Non-pigmented ciliary epithelial cell (primary cell): ENCODE data around the gene PTOV1.

Experiments used
- DNase-seq: peaks from one replicate; pipeline ENCODE4 v3.0.0-alpha.2; 2010; ENCODE audit warnings: low read depth

Gene PTOV1

DNA sequence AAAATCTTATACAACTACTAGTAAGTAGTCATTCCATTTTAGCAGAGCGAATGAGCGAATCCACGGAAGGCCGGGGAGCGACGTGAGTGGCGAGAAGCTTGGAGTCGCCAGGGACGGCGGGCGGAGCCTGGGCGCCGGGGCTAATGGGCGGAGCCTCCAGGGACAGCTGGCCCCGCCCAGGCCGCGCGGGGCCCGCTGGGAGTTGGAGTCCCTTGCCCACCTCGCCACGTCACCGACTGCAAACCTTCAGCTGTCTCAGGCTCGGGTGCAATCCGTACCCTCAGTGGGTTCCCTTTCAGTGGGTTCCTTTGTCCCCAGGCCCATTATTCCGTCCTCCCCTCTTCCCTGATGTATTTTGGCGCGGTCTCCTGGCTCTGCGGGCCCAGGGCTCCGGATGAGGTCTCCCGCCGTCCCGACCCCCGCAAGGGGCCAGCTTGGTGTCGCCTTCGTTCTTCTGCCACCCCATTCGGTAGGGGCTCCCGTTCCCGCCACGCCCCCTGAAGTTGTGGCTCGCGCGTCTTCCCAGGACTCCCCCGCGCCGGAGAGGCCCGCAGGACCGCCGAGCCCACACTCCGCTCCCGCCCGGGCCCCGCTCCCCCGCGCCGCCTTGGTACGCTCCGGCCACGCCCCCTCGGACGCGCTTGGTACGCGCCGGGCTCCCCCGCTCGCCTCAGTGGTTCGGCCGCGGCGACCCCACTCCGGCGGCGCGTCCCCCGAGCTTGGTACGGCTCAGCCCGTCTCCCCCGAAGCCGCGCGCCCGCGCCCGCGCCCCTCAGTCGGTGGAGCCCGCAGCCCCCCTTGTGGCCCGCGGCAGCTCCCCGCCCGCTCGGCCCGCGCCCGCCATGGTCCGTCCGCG is at the start of gene PTOV1:
PTOV1 (plus strand) TSS at position 673 of the 856 bp plus-strand sequence.
- peak; percentile 70 for DNase-seq

GRCh38 chr19:49801401-49801888 is 49.5 kb upstream of the PTOV1 start:
- no peak for DNase-seq

DNA sequence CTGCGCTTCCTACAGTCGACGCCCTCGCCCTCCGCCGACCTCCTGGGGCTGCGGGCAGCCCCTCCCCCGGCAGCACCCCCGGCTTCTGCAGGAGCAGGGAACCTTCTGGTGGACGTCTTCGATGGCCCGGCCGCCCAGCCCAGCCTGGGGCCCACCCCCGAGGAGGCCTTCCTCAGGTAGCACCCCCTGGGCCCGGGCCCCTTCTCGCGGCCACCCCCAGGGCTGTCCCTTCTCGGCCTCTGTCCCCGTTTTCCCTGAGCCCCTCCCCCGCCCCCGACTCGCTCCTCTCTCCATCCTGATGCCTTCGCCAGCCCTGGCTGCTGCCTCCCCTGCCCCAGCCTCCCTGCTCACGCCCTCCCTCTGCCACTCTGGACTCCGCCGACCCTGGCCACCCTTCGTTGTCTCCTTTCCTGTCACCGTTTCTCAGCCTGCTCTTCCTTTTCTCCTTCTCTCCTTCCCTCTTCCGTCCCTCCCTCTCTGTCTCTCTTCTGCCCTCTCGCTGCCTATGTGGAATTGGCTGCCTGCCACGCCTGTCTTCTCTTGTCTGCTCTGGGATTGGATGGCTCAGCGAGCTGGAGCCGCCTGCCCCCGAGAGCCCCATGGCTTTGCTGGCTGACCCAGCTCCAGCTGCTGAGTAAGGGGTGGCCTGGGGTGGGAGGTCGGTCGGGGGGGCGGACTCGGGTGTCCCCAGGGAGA is 48.8 kb upstream of the PTOV1 start:
- DNase-seq, result peak; percentile 60

DNA sequence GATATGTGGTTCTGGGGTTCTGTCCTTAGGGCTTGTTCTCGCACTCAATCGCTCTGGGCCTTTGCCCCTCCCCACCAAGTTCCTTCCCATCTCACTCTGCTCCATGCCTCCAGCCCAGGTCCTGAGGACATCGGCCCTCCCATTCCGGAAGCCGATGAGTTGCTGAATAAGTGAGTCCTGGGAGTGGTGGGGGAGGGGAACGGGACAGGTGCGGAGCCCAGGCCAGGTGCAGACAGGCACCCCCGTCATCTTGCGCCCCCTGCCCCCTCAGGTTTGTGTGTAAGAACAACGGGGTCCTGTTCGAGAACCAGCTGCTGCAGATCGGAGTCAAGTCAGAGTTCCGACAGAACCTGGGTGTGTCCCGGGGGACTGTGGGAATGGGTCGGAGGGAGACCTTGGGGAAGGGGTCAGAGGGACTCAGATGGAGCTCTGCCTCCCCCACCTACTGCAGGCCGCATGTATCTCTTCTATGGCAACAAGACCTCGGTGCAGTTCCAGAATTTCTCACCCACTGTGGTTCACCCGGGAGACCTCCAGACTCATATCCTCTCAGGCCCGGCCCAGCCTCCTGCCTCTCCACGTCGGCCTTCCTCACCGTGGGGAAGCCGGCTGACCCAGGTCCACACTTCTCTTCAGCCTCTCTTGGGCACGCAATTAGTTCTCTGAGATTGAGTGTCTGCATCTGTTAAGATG is 48.0 kb upstream of the PTOV1 start:
- DNase-seq, result no peak

GRCh38 chr19:49803529-49803856 is 47.5 kb upstream of the PTOV1 start:
- DNase-seq, result no peak

GRCh38 chr19:49805822-49806619 is 44.9 kb upstream of the PTOV1 start:
- DNase-seq, result no peak

- DNase-seq, result no peak
Observed at GRCh38 chr19:49806620-49806959, 44.4 kb upstream of the PTOV1 start.

DNA sequence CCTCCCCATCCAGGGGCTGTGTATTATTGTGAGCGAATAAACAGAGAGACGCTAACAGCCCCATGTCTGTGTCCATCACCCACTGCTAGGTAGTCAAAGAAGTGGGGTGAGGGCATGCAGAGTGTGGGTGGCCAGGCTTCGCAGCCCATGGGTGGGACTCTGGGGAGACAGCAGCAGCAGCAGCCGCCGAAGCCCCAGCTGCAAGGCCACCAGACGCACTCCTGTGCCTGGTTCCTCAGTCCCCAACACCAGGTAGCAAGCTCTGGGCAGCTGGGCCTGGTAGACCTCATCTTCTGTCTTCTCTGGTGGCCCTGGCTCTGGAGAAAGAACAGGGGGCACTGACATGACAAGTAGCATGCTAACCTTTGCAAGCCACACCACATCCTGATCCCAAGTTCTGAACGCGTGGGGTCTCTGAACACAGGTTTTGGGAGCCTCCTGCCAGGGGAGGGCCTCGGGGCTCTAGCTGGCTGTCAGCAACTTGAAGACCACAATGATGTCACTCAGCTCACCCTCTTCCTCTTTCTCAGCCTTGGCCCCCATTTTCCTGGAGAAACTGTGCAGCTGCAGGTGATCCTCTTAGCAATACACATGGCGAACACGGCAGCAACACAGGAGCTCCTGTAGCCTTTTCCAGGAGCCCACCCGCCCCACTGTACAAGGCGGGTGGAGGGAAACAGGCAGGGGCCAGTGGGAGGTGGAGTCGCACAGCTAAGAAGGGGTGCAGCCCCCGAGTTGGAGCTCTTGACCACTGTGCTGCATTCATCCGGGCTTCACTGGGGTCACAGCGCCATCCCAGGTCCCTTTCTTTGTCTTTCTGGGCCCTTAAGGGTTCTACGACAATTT is 43.7 kb upstream of the PTOV1 start:
- no peak for DNase-seq

DNA sequence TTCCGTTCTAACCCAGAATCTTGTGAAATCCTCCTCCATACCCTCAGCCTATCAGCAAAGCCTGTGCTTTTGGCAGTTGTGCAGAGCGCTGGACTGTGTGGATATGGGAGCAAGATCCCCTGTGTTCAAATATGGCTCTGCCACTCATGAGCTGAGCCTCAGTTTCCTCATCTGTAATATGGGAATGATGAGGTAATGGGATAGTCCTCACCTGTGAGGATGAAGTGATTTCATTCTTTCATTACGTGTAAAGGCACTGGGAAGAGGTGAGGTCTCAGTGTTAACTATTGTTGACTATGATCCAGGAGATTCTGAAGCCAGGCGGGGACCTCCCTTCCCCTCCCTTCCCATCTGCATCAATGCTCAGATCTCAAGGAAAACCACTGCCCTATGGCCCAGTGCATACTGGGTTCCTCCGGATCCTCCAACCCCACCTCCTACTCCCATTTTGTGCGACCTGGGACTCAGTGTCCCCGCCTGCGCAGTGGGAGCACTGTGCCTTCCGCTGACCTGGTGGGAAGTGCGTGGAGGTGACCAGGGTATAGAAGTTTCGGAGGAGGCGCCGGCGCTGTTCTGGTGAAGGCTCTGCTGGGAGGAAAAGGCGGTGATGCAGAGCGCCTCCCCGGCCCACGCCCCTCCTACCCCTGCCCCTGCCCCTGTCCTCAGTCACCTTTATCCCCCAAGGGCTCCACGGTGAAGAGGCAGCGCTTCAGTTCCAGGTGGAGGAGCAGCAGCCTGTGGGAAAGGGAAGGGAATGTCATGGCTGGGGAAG is 42.9 kb upstream of the PTOV1 start:
- no peak for DNase-seq

- DNase-seq, result peak; percentile 47
Observed at GRCh38 chr19:49808711-49809159, 42.2 kb upstream of the PTOV1 start.

- no peak for DNase-seq
Observed at GRCh38 chr19:49809160-49809940, 41.6 kb upstream of the PTOV1 start.

GRCh38 chr19:49809941-49810389 is 41.0 kb upstream of the PTOV1 start:
- no peak for DNase-seq

DNA sequence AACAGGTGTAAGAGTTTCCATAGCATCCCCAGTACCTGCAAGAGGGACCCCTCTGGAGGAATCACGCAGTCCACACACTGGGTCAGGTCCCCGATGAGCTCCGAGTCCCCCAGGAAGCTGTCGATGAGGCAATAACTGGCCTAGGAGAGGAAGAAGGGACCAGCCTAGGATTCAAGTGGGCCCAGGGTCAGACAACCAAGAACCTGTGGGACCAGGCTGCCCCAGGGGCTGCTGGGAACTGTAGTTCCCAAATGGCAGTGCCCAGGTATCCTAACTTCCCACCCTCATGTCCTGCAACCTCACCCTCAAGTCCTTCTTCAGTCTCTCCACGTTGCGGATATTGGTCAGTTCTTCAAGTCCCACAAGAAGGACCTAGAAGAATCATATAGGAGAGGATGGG is 39.6 kb upstream of the PTOV1 start:
- DNase-seq, result no peak

- DNase-seq, result no peak
Observed at GRCh38 chr19:49812452-49812996, 38.4 kb upstream of the PTOV1 start.

DNA sequence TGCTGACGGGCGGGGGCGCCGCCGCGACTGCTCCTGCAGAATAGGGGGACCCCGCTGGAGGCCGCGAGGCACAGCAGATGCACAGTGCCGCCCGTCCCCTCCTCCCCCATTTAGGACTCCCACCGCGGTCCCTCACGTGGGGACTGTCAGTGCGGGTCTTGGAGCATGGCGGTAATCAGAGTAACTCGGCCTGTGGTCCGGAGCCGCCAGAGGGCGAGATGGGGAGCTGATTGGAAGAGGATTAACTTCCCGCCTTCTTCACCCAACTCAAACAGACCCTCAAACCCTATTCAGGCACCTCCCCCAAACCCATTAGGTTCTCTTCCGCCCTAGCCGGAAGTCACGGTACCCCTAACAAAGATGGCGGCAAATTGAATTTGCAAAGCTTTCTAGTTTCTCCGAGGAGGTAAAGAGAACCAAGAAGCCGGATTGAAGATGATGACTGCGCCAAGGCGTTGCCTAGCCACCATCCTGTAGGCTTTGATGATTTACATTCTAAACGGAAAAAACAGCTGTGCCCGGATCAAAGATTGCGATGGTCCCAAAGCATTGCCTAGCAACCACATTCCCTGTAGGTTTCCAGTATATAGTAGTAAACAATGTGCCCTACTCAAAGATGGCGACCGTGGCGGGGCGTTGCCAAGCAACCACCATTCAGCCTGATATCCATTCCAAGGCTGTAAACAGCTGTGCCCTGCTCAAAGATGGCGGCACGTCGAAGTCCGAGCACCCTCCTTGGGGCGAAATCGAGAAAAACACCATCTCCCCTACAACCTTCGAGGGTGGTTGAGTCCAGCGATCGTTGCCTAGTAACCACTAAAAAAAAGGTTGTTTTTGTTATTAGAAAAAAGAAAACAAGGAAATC is 37.7 kb upstream of the PTOV1 start, which contains the start of gene FUZ:
FUZ (minus strand) TSS at position 296 of the 865 bp plus-strand sequence; CDS start at position 110, 186 bp downstream.
- peak; percentile 93 for DNase-seq

DNA sequence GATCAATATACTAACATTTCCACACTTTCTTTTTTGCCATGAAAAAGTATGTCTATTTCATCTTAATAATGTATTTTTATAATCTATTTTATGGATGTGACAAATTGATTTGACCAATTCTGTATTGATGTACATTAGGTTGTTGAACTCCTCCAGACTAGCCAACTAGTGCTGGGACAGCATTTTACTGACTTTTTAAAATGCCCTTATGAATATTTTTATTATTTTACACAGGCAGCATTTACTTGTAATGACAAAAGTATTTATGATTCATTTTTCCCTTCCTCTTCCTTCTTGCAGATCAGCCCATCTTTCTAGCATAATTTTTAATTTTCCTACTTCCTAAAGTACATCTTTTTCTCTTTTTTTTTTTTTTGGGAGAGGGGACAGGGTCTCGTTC is 36.9 kb upstream of the PTOV1 start:
- DNase-seq, result no peak

DNA sequence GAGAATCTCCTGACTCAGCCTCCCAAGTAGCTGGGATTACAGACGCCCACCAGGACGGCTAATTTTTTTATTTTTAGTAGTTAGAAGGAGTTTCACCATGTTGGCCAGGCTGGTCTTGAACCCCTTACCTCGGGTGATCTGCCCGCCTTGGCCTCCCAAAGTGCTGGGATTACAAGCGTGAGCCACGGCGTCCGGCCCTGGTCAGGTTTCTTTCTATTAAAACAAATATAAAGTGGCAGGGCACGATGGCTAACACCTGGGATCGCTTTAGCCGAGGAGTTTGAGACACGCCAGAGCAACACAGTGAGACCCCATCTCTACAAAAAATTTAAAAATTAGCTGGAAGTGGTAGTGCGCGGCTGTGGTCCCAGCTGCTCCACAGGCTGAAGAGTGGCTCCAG is 34.4 kb upstream of the PTOV1 start:
- DNase-seq, result no peak
